ENCODE measurements around the gene SP140. TPM values are rescaled to one million over a fixed set of nuclear protein-coding genes. Genes with fewer than 3 reads are reported as not detected.
A peak's percentile ranks its signal among the peaks of the same experiment; 100 is the strongest.

SP140 gene
- total RNA-seq (1 to 10 TPM in 2 of 4 donors, not detected in 2; 2.1 TPM), polyA plus RNA-seq (10 to 100 TPM in 1 of 3 donors, 1 to 10 TPM in 1, under 1 TPM in 1; under 0.01 to 19.2 (median 1.8) TPM)

DNA sequence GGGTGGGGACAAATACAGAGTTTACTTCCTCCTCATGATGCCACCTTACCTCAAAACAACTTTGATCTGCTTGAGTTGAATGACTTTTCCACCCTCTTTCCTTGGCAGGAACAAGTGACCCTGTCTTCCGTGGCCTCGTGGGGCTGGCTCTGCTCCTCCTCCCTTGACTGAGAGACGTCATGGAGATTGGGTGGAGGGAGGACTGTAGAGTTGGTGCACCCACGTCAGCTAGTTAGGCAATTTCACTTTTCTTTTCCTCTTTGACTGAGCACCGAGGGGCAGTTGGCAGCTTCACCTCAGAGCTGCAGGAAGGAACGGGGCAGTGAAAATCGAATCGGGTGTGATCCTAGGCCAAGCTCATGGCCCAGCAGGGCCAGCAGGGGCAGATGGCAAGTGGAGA is at the start of gene SP140:
Gene SP140 (plus strand): TSS at position 251 of the 400 bp plus-strand sequence. CDS start 109 bp downstream, at position 360.
- peaks cover 0 to 2% (median 0%) of the 10 kb centered on the region in 4 donors for H3K9me3 ChIP-seq
- TF ChIP-seq, protein P1, sequence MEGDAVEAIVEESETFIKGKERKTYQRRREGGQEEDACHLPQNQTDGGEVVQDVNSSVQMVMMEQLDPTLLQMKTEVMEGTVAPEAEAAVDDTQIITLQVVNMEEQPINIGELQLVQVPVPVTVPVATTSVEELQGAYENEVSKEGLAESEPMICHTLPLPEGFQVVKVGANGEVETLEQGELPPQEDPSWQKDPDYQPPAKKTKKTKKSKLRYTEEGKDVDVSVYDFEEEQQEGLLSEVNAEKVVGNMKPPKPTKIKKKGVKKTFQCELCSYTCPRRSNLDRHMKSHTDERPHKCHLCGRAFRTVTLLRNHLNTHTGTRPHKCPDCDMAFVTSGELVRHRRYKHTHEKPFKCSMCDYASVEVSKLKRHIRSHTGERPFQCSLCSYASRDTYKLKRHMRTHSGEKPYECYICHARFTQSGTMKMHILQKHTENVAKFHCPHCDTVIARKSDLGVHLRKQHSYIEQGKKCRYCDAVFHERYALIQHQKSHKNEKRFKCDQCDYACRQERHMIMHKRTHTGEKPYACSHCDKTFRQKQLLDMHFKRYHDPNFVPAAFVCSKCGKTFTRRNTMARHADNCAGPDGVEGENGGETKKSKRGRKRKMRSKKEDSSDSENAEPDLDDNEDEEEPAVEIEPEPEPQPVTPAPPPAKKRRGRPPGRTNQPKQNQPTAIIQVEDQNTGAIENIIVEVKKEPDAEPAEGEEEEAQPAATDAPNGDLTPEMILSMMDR (IDR thresholded peaks at IDR 0.05), result no peak
- no peak for TF ChIP-seq EP300 (IDR thresholded peaks at IDR 0.05)
- TF ChIP-seq POLR2AphosphoS5 (IDR thresholded peaks at IDR 0.05), result peak in 1 of 4 donors; percentile 7
- intact Hi-C loops (cut with DNase I), result no loop called here
- peak; percentile 65 for DNase-seq
- no peak within 1 kb of the TSS for H3K27ac ChIP-seq
- no peaks in the 10 kb centered on the region for H3K27me3 ChIP-seq
- H3K4me3 ChIP-seq, result no peak within 1 kb of the TSS
- 48 to 80% methylated on average over 8 of the region's 8 CpGs for WGBS, 2 donors
- peaks cover 0 to 4% (median 3%) of the 10 kb centered on the region in 4 donors for H3K4me1 ChIP-seq
- no peaks in the 10 kb centered on the region for H3K36me3 ChIP-seq

DNA sequence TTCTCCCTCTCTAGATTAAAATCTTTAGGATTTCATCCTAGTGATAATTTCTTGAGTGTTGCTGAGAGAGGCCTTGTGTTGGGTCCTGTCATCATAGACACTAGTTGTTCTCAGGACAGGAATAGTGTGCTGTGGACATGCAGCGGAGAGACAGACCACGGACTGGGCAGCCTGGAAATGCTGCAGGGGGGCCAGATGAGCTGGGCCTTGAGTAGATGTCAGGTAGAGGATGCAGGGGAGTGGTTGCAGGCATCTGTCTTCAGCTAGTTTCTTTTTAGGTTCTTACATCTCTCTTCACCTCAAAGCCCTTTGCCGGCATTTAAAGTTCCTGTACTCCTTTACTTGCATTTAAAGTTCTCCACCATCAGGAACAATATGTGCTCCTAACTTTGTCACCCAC is 48.5 kb upstream of the SP140 start:
- intact Hi-C loops (cut with DNase I), result no loop called here
- Histone ChIP-seq H3K4me3 (no peak overlapping the region), H3K9me3 (no peaks in the 10 kb centered on the region), H3K27ac (no peak overlapping the region), H3K36me3 (peaks cover 0 to 88% (median 25%) of the 10 kb centered on the region in 4 donors), H3K4me1 (no peaks in the 10 kb centered on the region), H3K27me3 (no peaks in the 10 kb centered on the region)
- no peak for DNase-seq
- WGBS, 2 donors, result 74 to 76% methylated on average over 3 of the region's 3 CpGs
- TF ChIP-seq POLR2A (IDR thresholded peaks at IDR 0.05), result no peak
- TF ChIP-seq POLR2AphosphoS5 (IDR thresholded peaks at IDR 0.05), result no peak
- TF ChIP-seq EP300 (IDR thresholded peaks at IDR 0.05), result no peak
- TF ChIP-seq, protein P1 (IDR thresholded peaks at IDR 0.05), result no peak

DNA sequence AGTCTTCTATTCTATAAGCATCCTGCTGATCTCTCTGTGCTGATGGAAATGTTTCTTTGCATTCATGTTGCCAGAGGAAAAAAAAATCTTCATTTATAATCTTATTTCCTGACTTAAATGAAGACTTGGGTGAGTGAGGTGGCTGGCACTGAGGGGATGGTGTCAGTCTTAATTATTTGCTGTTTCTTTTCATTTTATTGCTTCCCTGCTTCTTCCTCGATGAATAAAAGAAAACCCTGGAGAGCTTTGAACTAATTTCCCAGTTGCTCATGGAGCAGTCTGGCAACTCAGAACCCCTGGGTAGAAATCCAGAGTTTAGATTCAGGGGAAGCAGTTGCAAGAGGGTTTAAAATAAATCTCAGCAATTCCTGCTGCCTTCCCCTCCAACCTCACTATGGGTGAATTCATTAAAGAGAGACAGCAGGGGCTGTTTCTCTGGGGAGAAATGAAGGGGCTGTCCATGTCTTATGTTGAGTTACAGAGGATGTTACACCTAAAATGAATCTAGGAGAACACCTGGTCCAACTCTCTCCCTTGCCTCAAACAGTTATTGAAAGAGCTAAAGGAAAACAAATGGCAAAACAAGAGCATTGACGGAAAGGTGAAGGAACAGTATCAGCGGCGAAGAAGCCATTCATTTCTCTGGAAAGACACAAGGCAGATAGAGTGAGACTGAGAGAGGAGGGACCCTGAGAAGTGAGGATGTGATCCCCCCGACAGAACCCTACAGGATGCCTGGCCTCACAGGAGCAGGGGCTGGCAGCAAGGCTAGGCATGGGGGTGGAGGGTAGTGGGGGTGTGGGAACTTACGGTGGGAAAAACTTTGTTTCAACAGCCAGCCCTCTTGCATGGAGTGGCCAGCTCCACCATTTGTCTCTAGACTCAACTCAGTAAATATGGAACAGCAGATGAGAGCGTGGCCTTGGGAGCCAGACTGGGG is 46.7 kb upstream of the SP140 start:
- TF ChIP-seq POLR2AphosphoS5 (IDR thresholded peaks at IDR 0.05) (no peak), EP300 (IDR thresholded peaks at IDR 0.05) (no peak), POLR2A (IDR thresholded peaks at IDR 0.05) (no peak)
- TF ChIP-seq, protein P1 (IDR thresholded peaks at IDR 0.05), result no peak
- Histone ChIP-seq H3K4me3 (no peak overlapping the region), H3K27me3 (no peaks in the 10 kb centered on the region), H3K36me3 (peaks cover 0 to 93% (median 36%) of the 10 kb centered on the region in 4 donors), H3K4me1 (no peaks in the 10 kb centered on the region), H3K9me3 (no peaks in the 10 kb centered on the region), H3K27ac (no peak overlapping the region)
- 90% methylated on average over 7 of the region's 7 CpGs for WGBS, 2 donors
- intact Hi-C loops (cut with DNase I), result no loop called here
- no peak for DNase-seq

- no peaks in the 10 kb centered on the region for H3K9me3 ChIP-seq
- H3K4me1 ChIP-seq, result no peaks in the 10 kb centered on the region
- 93 to 95% methylated on average over 7 of the region's 7 CpGs for WGBS, 2 donors
- no peak overlapping the region for H3K4me3 ChIP-seq
- no peak for DNase-seq
- peaks cover 0 to 94% (median 34%) of the 10 kb centered on the region in 4 donors for H3K36me3 ChIP-seq
- no peak overlapping the region for H3K27ac ChIP-seq
- TF ChIP-seq, protein P1 (IDR thresholded peaks at IDR 0.05), result no peak
- TF ChIP-seq POLR2AphosphoS5 (IDR thresholded peaks at IDR 0.05) (no peak), POLR2A (IDR thresholded peaks at IDR 0.05) (no peak), EP300 (IDR thresholded peaks at IDR 0.05) (no peak)
- no peaks in the 10 kb centered on the region for H3K27me3 ChIP-seq
- intact Hi-C loops (cut with DNase I), result no loop called here
Observed at GRCh38 chr2:230179907-230180306, 45.6 kb upstream of the SP140 start.

Measured in sigmoid colon (tissue), 7 donors.